Stimulated activated CD8-positive, alpha-beta memory T cell treated with anti-CD3 and anti-CD28 coated beads, Interleukin-7, amount 100 ng/mL, for 24 hours (primary cell): ENCODE data around the gene USP32.

ENCODE experiments used
- DNase-seq: peaks from one replicate; pipeline ENCODE4 v3.0.0-alpha.2; 2020; ENCODE audit warnings: low read depth

Gene USP32

DNA sequence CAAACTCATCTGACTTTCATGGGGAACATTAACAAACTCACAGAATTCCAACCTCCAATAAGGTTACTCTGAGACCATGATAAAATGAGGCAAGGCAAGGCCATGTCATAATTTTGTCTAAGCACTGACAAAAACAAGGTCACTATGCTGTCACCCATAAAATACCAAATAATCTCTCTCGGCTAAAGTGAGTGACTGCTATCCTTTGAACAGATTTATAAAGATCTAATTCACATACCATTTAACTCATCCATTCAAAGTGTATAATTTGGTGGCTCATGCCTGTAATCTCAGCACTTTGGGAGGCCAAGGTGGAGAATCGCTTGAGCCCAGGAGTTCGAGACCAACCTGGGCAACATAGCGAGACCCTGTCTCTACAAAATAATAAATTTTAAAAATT, 262.8 kb downstream of the USP32 start:
- DNase-seq: no peak
